ENCODE measurements around the gene TMCO2. TPM values are rescaled to one million over a fixed set of nuclear protein-coding genes. Genes with fewer than 3 reads are reported as not detected.

TMCO2 gene
- polyA plus RNA-seq, 1 experiment = not detected

DNA sequence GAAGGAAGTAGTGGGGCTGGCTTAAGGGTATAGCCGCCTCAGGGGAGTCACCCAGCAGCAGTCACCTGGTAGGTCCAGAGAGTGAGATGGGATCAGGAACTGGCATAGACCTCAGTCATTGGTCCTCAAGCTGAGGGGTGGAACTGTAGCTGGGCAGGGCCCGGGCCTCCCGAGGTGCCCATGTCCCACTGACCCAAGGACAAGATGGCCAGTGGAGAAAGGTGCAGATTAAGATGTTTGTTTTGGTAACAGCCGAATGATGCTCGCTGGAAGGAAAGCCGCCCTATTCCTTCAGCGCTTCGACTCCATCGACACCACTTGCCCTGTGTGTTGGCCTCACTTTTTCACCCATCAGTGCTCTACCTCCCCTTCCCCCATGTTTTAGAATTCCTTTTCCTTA is 52.9 kb downstream of the TMCO2 start:
- TF ChIP-seq, protein P1, sequence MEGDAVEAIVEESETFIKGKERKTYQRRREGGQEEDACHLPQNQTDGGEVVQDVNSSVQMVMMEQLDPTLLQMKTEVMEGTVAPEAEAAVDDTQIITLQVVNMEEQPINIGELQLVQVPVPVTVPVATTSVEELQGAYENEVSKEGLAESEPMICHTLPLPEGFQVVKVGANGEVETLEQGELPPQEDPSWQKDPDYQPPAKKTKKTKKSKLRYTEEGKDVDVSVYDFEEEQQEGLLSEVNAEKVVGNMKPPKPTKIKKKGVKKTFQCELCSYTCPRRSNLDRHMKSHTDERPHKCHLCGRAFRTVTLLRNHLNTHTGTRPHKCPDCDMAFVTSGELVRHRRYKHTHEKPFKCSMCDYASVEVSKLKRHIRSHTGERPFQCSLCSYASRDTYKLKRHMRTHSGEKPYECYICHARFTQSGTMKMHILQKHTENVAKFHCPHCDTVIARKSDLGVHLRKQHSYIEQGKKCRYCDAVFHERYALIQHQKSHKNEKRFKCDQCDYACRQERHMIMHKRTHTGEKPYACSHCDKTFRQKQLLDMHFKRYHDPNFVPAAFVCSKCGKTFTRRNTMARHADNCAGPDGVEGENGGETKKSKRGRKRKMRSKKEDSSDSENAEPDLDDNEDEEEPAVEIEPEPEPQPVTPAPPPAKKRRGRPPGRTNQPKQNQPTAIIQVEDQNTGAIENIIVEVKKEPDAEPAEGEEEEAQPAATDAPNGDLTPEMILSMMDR (IDR thresholded peaks at IDR 0.05; ENCODE audit: low read depth, low read length) = no peak
- ChIA-PET POLR2A (no interaction called here), CTCF (interaction anchor here (1.1 to 2.1 kb wide), 2 partner anchors 14 to 148 kb away, joined by 3 to 10 read pairs; no protein-coding TSS in a partner anchor)
- Histone ChIP-seq H3K27me3 (ENCODE audit: control insufficient read depth, insufficient read depth, low read length) (peaks cover 3% of the 10 kb centered on the region), H3K9me3 (ENCODE audit: control insufficient read depth, insufficient read depth, low read length) (no peaks in the 10 kb centered on the region; the same call in 1 of the 2 replicates), H3K27ac (ENCODE audit: low read depth, low read length) (no peak overlapping the region), H3K4me3 (ENCODE audit: low read depth, low read length) (no peak overlapping the region)
- no peak for DNase-seq (ENCODE audit: low read depth, low spot score)

GRCh38 chr1:40301066-40301465 is 53.3 kb downstream of the TMCO2 start:
- no peak overlapping the region for H3K4me3 ChIP-seq (ENCODE audit: low read depth, low read length)
- ChIA-PET POLR2A (no interaction called here), CTCF (interaction anchor here (2.1 kb wide), 1 partner anchor 14 kb away, joined by 10 read pairs; no protein-coding TSS in a partner anchor)
- TF ChIP-seq, protein P1 (IDR thresholded peaks at IDR 0.05; ENCODE audit: low read depth, low read length) = no peak
- H3K27ac ChIP-seq (ENCODE audit: low read depth, low read length) = no peak overlapping the region
- no peak for DNase-seq (ENCODE audit: low read depth, low spot score)
- peaks cover 3% of the 10 kb centered on the region for H3K27me3 ChIP-seq (ENCODE audit: control insufficient read depth, insufficient read depth, low read length)
- H3K9me3 ChIP-seq (ENCODE audit: control insufficient read depth, insufficient read depth, low read length) = no peaks in the 10 kb centered on the region; the same call in 1 of the 2 replicates

Other genes with a start within 250 kb of the TMCO2 start
- gene CAP1, start 207.2 kb upstream of the TMCO2 start, polyA plus RNA-seq (2011; rRNA removed) = 553 and 661 TPM in 2 replicates
- 44.2 and 45.1 TPM in 2 replicates for gene PPT1, start 150.7 kb upstream of the TMCO2 start, polyA plus RNA-seq (2011; rRNA removed)
- gene RLF, start 86.5 kb upstream of the TMCO2 start, polyA plus RNA-seq (2011; rRNA removed) = 7.4 and 11.0 TPM in 2 replicates
- 40.1 and 55.8 TPM in 2 replicates for gene ZMPSTE24, start 10.3 kb downstream of the TMCO2 start, polyA plus RNA-seq (2011; rRNA removed)
- 1.1 and 1.7 TPM in 2 replicates for gene COL9A2, start 69.3 kb downstream of the TMCO2 start, polyA plus RNA-seq (2011; rRNA removed)
- gene SMAP2, start 125.8 kb downstream of the TMCO2 start, polyA plus RNA-seq (2011; rRNA removed) = 22.5 and 24.4 TPM in 2 replicates
- gene ZFP69B, start 202.5 kb downstream of the TMCO2 start, polyA plus RNA-seq (2011; rRNA removed) = 4.4 and 5.9 TPM in 2 replicates
- gene ZFP69, start 229.4 kb downstream of the TMCO2 start, polyA plus RNA-seq (2011; rRNA removed) = 1.8 and 3.1 TPM in 2 replicates

Data from AG04450 (cell line).